ENCODE measurements around the gene MRM2.

The MRM2 gene

GRCh38 chr7:2241580-2242540 is at the start of gene MRM2, which contains the start of gene NUDT1:
Gene MRM2 (minus strand): TSS chr7:2242205. CDS start chr7:2242169, 36 bp downstream.
Gene NUDT1 (plus strand): TSS chr7:2242226. CDS start chr7:2244575, 2,349 bp downstream.
- in situ Hi-C loops (cut with MboI; ENCODE audit: low sequenced_read_pairs, unreplicated experiment): no loop called here
- peak; percentile 93 for DNase-seq (ENCODE audit: low spot score)
- no peak for TF ChIP-seq CTCF (IDR thresholded peaks at IDR 0.05; ENCODE audit: borderline replicate concordance, control extremely low read depth, extremely low read depth, insufficient read depth, missing control alignments)

- TF ChIP-seq CTCF (IDR thresholded peaks at IDR 0.05; ENCODE audit: borderline replicate concordance, control extremely low read depth, extremely low read depth, insufficient read depth, missing control alignments): no peak
- in situ Hi-C loops (cut with MboI; ENCODE audit: low sequenced_read_pairs, unreplicated experiment): no loop called here
- DNase-seq (ENCODE audit: low spot score): no peak
These were observed 48.9 kb upstream of the MRM2 start for GRCh38 chr7:2290877-2291276.

- TF ChIP-seq CTCF (IDR thresholded peaks at IDR 0.05; ENCODE audit: borderline replicate concordance, control extremely low read depth, extremely low read depth, insufficient read depth, missing control alignments): no peak
- in situ Hi-C loops (cut with MboI; ENCODE audit: low sequenced_read_pairs, unreplicated experiment): no loop called here
- no peak for DNase-seq (ENCODE audit: low spot score)
These were observed 47.6 kb upstream of the MRM2 start for GRCh38 chr7:2289621-2290020.

- in situ Hi-C loops (cut with MboI; ENCODE audit: low sequenced_read_pairs, unreplicated experiment): no loop called here
- TF ChIP-seq CTCF (IDR thresholded peaks at IDR 0.05; ENCODE audit: borderline replicate concordance, control extremely low read depth, extremely low read depth, insufficient read depth, missing control alignments): no peak
- no peak for DNase-seq (ENCODE audit: low spot score)
These were observed 47.1 kb upstream of the MRM2 start for GRCh38 chr7:2289111-2289586.

- TF ChIP-seq CTCF (IDR thresholded peaks at IDR 0.05; ENCODE audit: borderline replicate concordance, control extremely low read depth, extremely low read depth, insufficient read depth, missing control alignments): no peak
- in situ Hi-C loops (cut with MboI; ENCODE audit: low sequenced_read_pairs, unreplicated experiment): no loop called here
- DNase-seq (ENCODE audit: low spot score): peak; percentile 67
These were observed 46.5 kb upstream of the MRM2 start for GRCh38 chr7:2288503-2288902.

GRCh38 chr7:2287745-2288144 is 45.7 kb upstream of the MRM2 start:
- TF ChIP-seq CTCF (IDR thresholded peaks at IDR 0.05; ENCODE audit: borderline replicate concordance, control extremely low read depth, extremely low read depth, insufficient read depth, missing control alignments): no peak
- no peak for DNase-seq (ENCODE audit: low spot score)

More at GRCh38 chr7:2287745-2288144, 45.7 kb upstream of the MRM2 start:
- in situ Hi-C loops (cut with MboI; ENCODE audit: low sequenced_read_pairs, unreplicated experiment): no loop called here
